Activated CD4-positive, alpha-beta T cell treated with anti-CD3 and anti-CD28 coated beads, Interleukin-2, amount 50 U/mL, for 48 hours (primary cell): ENCODE data around the gene UMODL1.

Experiments
- DNase-seq, 2 experiments: peaks; one replicate each; pipeline ENCODE4 v3.0.0-alpha.2; 2020

UMODL1 gene

DNA sequence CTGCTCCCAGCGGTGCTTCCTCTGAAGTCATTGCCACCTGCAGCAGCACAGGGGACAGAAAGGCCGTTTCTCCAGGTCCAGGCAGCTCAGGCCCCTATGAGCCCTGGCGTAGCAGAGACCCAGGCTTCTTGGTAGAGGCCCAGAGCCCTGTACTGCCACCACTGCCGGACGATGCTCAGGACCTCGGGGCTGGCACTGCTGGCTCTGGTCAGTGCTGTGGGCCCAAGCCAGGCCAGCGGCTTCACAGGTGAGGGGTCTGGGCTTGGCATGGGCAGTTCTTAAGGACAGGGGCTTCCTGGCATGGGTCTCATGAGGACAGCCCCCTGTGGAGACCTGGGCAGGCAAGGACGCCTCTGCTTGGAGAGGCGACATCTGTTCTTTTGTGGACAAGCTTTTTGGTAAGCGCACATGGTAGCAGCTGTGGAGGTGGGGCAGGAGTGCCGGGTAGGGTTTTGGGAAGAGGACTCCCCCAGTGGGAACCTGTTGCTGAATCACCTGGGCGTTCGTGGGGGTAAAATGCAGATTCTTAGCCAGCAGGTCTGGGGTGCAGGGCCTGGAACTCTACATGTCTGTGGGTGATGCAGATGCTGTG lies at the start of gene UMODL1:
Gene UMODL1, plus strand, starts transcription at position 172 of the 592 bp plus-strand sequence. Its CDS starts 0 bp downstream, at position 172.
- DNase-seq: no peak

DNA sequence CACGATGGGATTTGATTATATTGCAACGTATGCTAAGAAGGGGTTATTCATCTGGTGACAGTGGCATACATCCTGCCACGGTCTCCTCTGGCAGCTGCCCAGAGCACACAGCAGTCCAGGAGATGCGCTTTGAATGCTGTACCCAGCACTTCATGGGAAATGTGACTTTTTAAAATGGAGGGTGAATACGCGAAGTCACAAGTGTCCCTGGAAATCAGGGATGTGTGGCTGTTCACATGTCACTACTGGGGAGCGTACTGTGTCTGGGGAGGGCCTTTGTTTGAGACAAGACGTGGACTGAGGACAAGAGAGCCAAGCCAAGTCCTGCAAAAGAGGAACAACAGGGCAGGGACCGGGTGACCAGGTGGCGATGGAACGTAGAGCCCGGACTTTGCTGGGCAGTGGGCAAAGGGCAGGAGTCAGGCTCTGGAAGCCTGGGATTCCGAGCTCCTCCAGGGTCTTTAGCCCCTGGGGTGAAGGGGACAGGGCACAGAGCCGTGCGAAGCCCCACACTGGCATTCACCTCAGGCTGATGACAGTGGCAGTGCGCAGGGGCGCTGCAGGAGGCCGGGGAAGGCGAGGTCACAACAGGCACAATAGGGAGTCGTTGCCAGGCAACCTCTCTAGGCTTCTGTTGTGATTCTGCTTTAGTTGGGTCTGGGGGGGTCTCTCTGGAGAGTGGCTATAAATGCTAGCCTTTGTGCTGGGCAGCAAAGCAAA lies 49.6 kb upstream of the UMODL1 start:
- no peak for DNase-seq

DNA sequence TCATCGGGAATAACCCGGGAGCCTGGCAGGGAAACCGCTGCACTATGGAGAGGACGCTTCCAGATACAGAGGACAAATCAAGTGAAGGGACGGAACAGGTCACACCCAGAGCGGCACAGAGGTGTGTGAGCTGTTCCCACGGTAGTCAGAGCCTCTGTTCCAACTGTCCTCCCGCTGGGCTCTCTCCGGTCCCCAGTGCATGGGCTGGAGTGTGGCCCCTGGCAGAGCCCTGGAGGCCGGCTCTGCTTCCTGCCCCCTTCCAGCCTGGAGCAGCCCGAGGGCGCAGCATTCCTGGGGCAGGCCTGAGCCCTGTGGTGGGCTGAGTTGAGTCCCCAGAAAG lies 49.1 kb upstream of the UMODL1 start:
- no peak for DNase-seq

- no peak for DNase-seq
These were observed 48.2 kb upstream of the UMODL1 start for GRCh38 chr21:42022906-42023305.

- no peak for DNase-seq
These were observed 45.6 kb upstream of the UMODL1 start for GRCh38 chr21:42025376-42026081.

DNA sequence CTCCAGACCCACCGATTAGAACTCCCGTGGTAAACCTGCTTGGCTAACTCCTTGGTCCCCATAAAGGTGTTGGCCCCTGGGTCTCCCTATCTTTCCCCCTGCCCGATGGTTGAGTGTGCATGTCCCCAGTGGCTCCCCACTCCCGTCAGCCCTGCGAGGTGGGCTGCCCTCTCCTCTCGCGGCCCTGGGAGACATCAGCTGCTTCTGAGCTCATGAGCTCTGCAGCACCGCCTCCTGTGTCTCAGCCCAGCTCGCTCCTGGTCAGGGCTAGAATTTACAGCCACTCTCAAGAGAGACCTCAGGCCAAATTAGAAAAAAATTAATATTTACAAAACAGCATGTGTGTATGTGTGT lies 45.1 kb upstream of the UMODL1 start:
- DNase-seq: no peak

DNA sequence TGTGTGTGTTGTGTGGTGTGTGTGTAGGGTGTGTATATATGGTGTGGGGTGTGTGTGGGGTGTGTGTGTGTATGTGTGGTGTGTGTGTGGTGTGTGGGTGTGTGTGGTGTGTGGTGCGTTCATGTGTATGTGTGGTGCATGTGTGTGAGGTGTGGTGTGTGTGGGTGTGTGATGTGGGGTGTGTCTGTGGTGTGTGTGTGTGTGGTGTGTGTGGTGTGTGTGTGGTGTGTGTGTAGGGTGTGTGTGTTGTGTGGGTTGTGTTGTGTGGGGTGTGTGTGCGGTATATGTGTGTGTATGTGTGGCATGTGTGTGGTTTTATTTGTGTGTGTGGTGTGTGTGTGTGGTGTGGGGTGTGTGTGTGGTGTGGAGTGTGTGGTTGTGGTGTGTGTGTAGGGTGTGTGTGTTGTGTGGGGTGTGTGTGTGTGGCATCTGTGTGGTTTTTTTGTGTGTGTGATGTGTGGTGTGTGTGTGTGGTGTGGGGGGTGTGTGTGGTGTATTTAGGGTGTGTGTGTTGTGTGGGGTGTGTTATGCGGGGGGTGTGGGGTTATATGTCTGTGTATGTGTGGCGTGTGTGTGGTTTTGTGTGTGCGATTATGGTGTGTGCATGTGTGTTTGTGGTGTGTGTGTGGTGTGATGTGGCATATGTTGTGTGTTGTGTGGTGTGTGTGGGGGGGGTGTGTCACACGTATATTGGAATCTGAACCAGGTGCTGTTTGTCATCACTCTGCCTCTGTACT lies 43.9 kb upstream of the UMODL1 start:
- no peak for DNase-seq

GRCh38 chr21:42027822-42028765 lies 43.0 kb upstream of the UMODL1 start:
- DNase-seq: no peak

GRCh38 chr21:42028766-42029425 lies 42.2 kb upstream of the UMODL1 start:
- no peak for DNase-seq

- DNase-seq: no peak
These were observed 40.8 kb upstream of the UMODL1 start for GRCh38 chr21:42030311-42030710.

DNA sequence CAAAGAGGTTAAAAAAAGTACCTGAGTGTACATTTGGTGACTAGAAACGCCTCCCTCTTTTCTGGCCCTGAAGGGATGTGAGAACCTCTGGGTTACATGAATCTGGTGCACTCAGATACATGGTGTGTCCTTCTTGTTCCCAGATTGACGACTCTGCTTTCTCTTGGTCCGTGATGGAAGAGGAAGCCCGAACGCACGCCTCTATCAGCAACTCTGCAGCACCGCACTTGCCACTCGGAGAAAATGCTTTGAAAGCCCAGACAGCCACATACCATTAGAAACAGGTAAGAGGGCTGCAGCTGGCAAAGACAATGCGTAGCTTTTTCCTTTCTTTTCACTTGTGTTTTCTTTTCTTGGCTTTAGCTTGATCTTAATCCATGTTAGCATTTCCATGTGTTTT lies 39.9 kb upstream of the UMODL1 start:
- no peak for DNase-seq

DNA sequence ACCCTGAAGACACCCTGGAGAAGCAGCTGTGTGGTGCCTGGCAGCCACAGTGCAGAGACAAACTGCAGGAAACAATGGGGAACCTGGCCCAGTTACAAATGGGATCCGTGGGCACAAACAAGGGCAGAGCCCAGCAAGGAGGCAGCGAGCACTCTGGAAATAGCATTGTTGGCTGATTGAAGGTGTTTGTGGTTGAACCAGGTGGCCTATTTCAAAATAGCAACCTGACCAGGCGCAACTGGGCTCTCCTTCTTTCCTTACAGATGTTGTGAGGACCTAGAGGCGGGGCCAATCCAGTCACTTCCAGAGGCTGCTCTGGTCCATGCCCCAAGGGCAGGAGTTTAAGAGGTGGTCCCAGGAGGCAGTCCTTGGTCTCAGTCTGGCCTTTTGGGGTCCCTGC lies 39.3 kb upstream of the UMODL1 start:
- no peak for DNase-seq

GRCh38 chr21:42032266-42032665 lies 38.9 kb upstream of the UMODL1 start:
- DNase-seq: no peak

DNA sequence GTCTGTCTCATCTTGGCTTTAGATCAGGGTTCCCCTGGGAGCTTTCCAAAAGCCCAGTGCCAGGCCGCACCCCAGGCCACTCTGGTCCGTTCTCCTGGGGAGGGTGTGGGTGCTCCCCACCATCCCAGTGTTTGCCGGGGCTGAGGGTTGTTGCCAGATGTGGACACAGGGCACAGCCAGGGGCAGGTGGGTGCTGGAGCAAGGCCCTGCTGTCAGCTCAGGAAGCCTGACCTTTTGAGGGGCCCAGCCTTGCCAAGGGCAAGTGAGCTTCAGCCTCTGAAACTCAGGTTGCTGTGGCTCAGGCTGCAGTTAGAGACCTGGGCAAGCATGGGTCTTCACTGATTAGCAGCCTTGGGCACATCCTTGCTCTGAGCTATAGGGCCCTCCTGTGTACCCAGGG lies 38.1 kb upstream of the UMODL1 start:
- no peak for DNase-seq

GRCh38 chr21:42036313-42036712 lies 34.8 kb upstream of the UMODL1 start:
- no peak for DNase-seq

DNA sequence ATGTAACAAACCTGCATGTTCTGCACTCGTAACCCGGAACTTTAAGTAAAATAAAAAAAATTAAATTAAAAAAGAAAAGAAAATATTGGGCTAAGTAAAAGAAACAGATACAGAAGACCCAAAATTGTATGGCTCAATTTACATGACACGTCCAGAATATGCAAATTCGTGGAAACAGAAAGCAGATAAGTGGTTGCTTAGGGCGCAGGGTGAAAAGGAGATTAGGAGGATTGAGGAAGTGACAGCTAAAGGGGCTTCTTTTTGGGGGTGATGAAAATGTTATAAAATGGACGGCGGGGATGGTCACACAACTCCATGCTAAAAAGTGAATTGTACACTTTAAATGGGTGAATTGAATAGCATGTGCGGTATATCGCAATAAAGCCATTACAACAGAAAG lies 33.6 kb upstream of the UMODL1 start:
- no peak for DNase-seq

DNA sequence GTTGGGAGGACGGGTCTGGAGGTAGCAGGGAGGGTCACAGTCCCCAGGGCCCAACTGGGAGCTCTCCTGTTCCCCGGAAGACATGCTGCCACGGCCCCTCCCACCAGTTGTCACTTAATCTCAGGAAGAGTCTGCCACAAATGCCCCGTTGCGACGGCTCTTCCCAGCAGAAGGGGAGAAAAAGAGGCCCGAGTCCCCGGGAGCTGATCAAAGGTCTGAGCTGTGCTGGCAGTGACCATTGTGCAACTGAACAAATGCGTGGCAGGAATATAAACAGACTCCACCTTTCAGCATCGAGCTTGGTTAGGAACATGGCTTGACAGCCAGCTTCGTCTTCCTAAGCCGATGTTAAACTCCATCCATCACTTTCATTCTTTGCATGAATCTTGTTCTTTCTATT lies 33.2 kb upstream of the UMODL1 start:
- DNase-seq: no peak

GRCh38 chr21:42038393-42038792 lies 32.7 kb upstream of the UMODL1 start:
- DNase-seq: no peak

- no peak for DNase-seq
These were observed 32.2 kb upstream of the UMODL1 start for GRCh38 chr21:42038826-42039425.

GRCh38 chr21:42039470-42039901 lies 31.6 kb upstream of the UMODL1 start:
- no peak for DNase-seq

GRCh38 chr21:42039911-42040351 lies 31.2 kb upstream of the UMODL1 start:
- no peak for DNase-seq
